Osteocyte (in vitro differentiated cells): ENCODE measurements around the gene ATF4. TPM values are rescaled to one million over a fixed set of nuclear protein-coding genes. Genes with fewer than 3 reads are reported as not detected.

Experiments used
- DNase-seq: peaks from one replicate; pipeline ENCODE4 v3.0.0; 2021; ENCODE audit warnings: mixed read lengths; ENCODE audit not compliant: unreplicated experiment; ENCODE audit errors: extremely low spot score
- H3K27ac Mint-ChIP-seq: one replicate; pipeline ENCODE4 v1.8.0; 2021; ENCODE audit warnings: mild to moderate bottlenecking, mixed read lengths; ENCODE audit not compliant: unreplicated experiment
- H3K27me3 Mint-ChIP-seq: one replicate; pipeline ENCODE4 v1.8.0; 2021; ENCODE audit warnings: mixed read lengths; ENCODE audit not compliant: unreplicated experiment
- H3K36me3 Mint-ChIP-seq: one replicate; pipeline ENCODE4 v1.8.0; 2021; ENCODE audit warnings: mixed read lengths; ENCODE audit not compliant: unreplicated experiment
- H3K4me1 Mint-ChIP-seq: one replicate; pipeline ENCODE4 v1.8.0; 2021; ENCODE audit warnings: mixed read lengths; ENCODE audit not compliant: unreplicated experiment
- H3K4me3 Mint-ChIP-seq: one replicate; pipeline ENCODE4 v1.8.0; 2021; ENCODE audit warnings: mild to moderate bottlenecking, moderate library complexity, mixed read lengths; ENCODE audit not compliant: unreplicated experiment
- H3K9me3 Mint-ChIP-seq: one replicate; pipeline ENCODE4 v1.8.0; 2021; ENCODE audit warnings: mixed read lengths; ENCODE audit not compliant: unreplicated experiment
- total RNA-seq: library from RNA; stranded (reverse); gene quantifications from 2 replicates; pipeline ENCODE4 v1.2.1, GENCODE V29; 2021
- TF ChIP-seq, protein P1 (sequence below): fragments of 200-600 bp; sonication (generic); IDR thresholded peaks from 2 replicates; pipeline ENCODE4 v1.5.0; 2021; ENCODE audit warnings: antibody characterized with exemption, mild to moderate bottlenecking, moderate library complexity

The ATF4 gene
- total RNA-seq, 1 donor from 2014 or later, result 408 TPM

DNA sequence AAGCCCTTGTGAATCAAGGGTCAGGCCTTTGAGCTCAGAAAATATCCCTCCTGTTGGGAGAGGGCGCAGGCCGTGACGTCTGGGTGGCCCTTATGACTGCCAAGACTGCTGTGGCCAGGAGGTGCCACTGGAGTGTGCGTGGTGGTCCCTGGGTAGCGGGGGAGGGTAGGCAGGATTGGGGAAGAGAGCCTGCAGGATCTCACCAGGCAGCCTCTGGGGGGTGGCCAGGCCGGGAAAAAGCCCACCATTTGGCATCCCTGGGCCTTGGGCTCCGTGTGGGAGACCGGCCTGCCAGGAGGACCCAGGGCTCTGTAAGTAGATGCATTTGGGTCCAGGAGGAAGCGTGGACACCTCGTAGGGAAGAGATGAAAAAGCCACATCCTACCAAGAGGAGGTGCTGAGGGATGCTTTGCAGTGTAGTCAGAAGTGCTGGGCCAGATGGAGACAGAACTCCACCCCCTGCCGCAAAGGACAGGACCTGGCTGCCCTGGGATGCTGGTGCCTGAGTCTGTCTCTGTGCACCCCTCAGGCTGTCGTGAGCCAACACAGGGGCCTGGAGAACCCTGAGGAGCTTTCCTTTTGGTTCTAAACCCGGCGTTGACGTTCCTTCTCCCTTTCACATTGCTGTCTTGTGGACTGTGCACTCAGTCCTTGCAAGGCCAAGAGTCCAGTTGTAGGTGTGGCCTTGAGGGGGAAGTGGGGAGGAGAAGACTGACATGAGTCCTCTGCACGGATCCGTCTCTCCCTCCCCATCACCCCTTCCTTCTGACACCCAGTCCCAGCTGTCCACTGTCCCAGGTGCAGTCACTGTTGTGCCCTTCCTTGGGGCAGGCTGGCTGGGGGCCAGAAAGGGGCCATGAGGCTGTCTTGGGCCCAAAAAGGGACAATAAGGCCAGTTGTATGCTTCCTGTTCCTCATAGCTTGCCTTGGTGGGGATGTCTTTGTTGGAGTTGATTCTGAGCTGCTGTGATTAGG, 31.0 kb upstream of the ATF4 start:
- H3K27me3 Mint-ChIP-seq, result no peaks in the 10 kb centered on the region
- TF ChIP-seq, protein P1, sequence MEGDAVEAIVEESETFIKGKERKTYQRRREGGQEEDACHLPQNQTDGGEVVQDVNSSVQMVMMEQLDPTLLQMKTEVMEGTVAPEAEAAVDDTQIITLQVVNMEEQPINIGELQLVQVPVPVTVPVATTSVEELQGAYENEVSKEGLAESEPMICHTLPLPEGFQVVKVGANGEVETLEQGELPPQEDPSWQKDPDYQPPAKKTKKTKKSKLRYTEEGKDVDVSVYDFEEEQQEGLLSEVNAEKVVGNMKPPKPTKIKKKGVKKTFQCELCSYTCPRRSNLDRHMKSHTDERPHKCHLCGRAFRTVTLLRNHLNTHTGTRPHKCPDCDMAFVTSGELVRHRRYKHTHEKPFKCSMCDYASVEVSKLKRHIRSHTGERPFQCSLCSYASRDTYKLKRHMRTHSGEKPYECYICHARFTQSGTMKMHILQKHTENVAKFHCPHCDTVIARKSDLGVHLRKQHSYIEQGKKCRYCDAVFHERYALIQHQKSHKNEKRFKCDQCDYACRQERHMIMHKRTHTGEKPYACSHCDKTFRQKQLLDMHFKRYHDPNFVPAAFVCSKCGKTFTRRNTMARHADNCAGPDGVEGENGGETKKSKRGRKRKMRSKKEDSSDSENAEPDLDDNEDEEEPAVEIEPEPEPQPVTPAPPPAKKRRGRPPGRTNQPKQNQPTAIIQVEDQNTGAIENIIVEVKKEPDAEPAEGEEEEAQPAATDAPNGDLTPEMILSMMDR, result no peak
- DNase-seq, result no peak

DNA sequence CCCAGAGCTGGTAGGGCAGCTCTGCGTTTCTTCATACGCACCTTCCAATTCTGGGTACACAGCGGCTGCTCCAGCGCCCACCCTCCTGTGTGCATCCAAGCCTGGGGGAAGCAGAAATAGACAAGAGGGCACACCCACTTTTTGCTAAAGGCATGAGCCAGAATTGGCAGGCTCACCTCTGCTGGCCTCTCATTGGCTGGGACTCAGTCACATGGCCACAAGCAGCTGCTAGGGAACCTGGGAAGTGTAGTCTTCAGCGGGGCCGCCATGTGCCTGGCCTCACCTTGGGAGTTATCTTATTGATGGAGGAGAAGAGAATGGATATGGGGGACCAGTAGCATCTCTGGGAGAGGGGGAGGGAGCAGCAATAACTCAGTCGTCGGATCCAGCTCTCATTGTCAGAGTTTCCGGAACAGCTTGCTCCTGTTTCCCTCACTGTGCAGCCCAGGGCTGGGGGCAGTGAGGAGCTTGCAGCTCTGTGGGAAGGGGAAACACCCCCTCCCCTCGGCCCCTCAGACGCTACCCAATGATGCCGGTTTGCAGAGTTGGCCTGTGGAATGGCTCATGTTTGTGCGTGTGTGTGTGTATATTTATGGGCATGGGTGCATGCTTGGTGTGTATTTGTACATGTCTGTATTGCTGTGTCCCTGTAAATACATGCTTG, 30.1 kb upstream of the ATF4 start:
- no peaks in the 10 kb centered on the region for H3K9me3 Mint-ChIP-seq
- peaks cover 7% of the 10 kb centered on the region for H3K36me3 Mint-ChIP-seq
- H3K27me3 Mint-ChIP-seq, result no peaks in the 10 kb centered on the region
- no peak overlapping the region for H3K4me3 Mint-ChIP-seq
- peaks cover 10% of the 10 kb centered on the region for H3K4me1 Mint-ChIP-seq
- DNase-seq, result no peak
- TF ChIP-seq, protein P1, result no peak
- H3K27ac Mint-ChIP-seq, result no peak overlapping the region

More for the DNA sequence above, 31.0 kb upstream of the ATF4 start:
- Mint-ChIP-seq H3K27ac (no peak overlapping the region), H3K9me3 (no peaks in the 10 kb centered on the region), H3K4me1 (peaks cover 9% of the 10 kb centered on the region), H3K36me3 (peaks cover 7% of the 10 kb centered on the region), H3K4me3 (no peak overlapping the region)

- H3K27me3 Mint-ChIP-seq, result no peaks in the 10 kb centered on the region
Measured at GRCh38 chr22:39490966-39491680, 29.2 kb upstream of the ATF4 start.

DNA sequence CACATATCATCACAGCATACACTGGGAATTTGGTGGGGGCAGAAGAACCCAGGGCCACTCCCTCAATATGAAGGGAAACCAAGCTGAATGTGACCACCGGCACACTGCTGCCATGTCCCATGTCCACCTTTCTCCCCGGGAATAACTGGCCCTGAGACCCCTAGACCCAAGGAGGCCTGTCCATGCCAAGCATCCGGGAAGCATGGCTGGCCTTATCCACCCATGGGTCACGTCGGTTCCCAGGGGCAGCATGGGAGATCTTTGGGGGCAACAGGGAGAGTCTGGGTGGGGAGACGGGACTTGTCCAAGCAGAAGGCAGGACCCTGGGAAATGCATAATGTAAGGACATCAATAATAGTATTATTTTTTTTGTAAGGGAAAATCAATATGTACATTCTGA, 28.7 kb upstream of the ATF4 start:
- DNase-seq, result no peak
- H3K4me1 Mint-ChIP-seq, result peaks cover 12% of the 10 kb centered on the region

More at GRCh38 chr22:39490966-39491680, 29.2 kb upstream of the ATF4 start:
- H3K27ac Mint-ChIP-seq, result no peak overlapping the region
- H3K9me3 Mint-ChIP-seq, result no peaks in the 10 kb centered on the region
- no peak for DNase-seq
- peaks cover 10% of the 10 kb centered on the region for H3K4me1 Mint-ChIP-seq
- H3K36me3 Mint-ChIP-seq, result peaks cover 7% of the 10 kb centered on the region
- TF ChIP-seq, protein P1, result no peak
- H3K4me3 Mint-ChIP-seq, result no peak overlapping the region

More for the DNA sequence above, 28.7 kb upstream of the ATF4 start:
- Mint-ChIP-seq H3K36me3 (peaks cover 6% of the 10 kb centered on the region), H3K9me3 (no peaks in the 10 kb centered on the region), H3K27ac (no peak overlapping the region), H3K4me3 (no peak overlapping the region), H3K27me3 (no peaks in the 10 kb centered on the region)
- TF ChIP-seq, protein P1, result no peak
